Keratinocyte (primary cell): Measurements from ENCODE around the gene NLRP12. TPM values are rescaled to one million over a fixed set of nuclear protein-coding genes. Genes with fewer than 3 reads are reported as not detected.
"Not testable (repeated sequence)": the region's sequence is repeated elsewhere in the genome, so short reads cannot be mapped to it uniquely, and the experiment has no call there.

Experiments
- DNase-seq: peaks from one replicate; pipeline ENCODE4 v3.0.0-alpha.2; 2011; ENCODE audit warnings: low read depth, missing footprints, low spot score
- FAIRE-seq: peaks from 2 replicates; lab custom pipeline; 2011; peaks lifted over from hg19 to GRCh38; lab: Jason Lieb, UNC
- H2AFZ ChIP-seq: 2 replicates; pipeline ENCODE4 v1.6.0; 2012; ENCODE audit warnings: low read length, control low read depth, inconsistent platforms; ENCODE audit not compliant: control insufficient read depth
- H3K27ac ChIP-seq: 2 replicates; pipeline ENCODE4 v1.5.1; 2011; ENCODE audit warnings: low read length; ENCODE audit not compliant: control insufficient read depth, insufficient read depth
- H3K27me3 ChIP-seq: 3 replicates; pipeline ENCODE4 v1.6.0; 2011; ENCODE audit warnings: low read length; ENCODE audit not compliant: control insufficient read depth, insufficient read depth; ENCODE audit errors: extremely low read depth
- H3K36me3 ChIP-seq, 2 experiments: 2 replicates in 1 of 2; 3 replicates in 1 of 2; pipeline ENCODE4 v1.5.1; 2011; ENCODE audit warnings: low read length in 2 of 2, mild to moderate bottlenecking in 1 of 2; ENCODE audit not compliant: control insufficient read depth in 2 of 2, insufficient read depth in 2 of 2; ENCODE audit errors: extremely low read depth in 1 of 2
- H3K4me1 ChIP-seq: 3 replicates; pipeline ENCODE4 v1.5.1; 2011; ENCODE audit warnings: low read length; ENCODE audit not compliant: control insufficient read depth, insufficient read depth; ENCODE audit errors: extremely low read depth
- H3K4me2 ChIP-seq: 3 replicates; pipeline ENCODE4 v1.6.0; 2011; ENCODE audit warnings: low read depth, low read length; ENCODE audit not compliant: control insufficient read depth, insufficient read depth; ENCODE audit errors: extremely low read depth
- H3K4me3 ChIP-seq, 3 experiments: fragments of 200-600 bp in 1 of 3; sonication (generic) in 1 of 3; 2 replicates in 2 of 3; 3 replicates in 1 of 3; pipeline ENCODE4 v1.5.1; 2011 to 2016; ENCODE audit warnings: low read length in 3 of 3, mild to moderate bottlenecking in 3 of 3, control low read depth in 2 of 3, inconsistent platforms in 1 of 3, low read depth in 1 of 3, mixed read lengths in 1 of 3, mixed run types in 1 of 3, moderate library complexity in 1 of 3; ENCODE audit not compliant: control insufficient read depth in 2 of 3, insufficient read depth in 2 of 3; ENCODE audit errors: extremely low read depth in 1 of 3
- H3K79me2 ChIP-seq: 2 replicates; pipeline ENCODE4 v1.6.0; 2012; ENCODE audit warnings: low read length; ENCODE audit not compliant: control insufficient read depth, insufficient read depth
- H3K9ac ChIP-seq: 3 replicates; pipeline ENCODE4 v1.6.0; 2011; ENCODE audit warnings: low read length; ENCODE audit not compliant: control insufficient read depth, insufficient read depth; ENCODE audit errors: extremely low read depth
- H3K9me1 ChIP-seq: 3 replicates; pipeline ENCODE4 v1.6.0; 2011; ENCODE audit warnings: low read length; ENCODE audit not compliant: control insufficient read depth, insufficient read depth; ENCODE audit errors: extremely low read depth
- H3K9me3 ChIP-seq: 2 replicates; pipeline ENCODE4 v1.5.1; 2012; ENCODE audit warnings: low read depth, low read length; ENCODE audit not compliant: control insufficient read depth
- H4K20me1 ChIP-seq: 3 replicates; pipeline ENCODE4 v1.6.0; 2011; ENCODE audit warnings: low read length; ENCODE audit not compliant: control insufficient read depth, insufficient read depth; ENCODE audit errors: extremely low read depth
- EZH2 ChIP-seq: IDR thresholded peaks from one replicate; pipeline ENCODE4 v1.6.1; 2012; ENCODE audit warnings: inconsistent platforms, mild to moderate bottlenecking, low read length, moderate library complexity
- dilution Hi-C: fragments of 300-500 bp; cut with MboI; formaldehyde crosslinking; loops from one replicate; pipeline ENCODE4 v1.7.0; 2020; ENCODE audit warnings: low sequenced_read_pairs; ENCODE audit not compliant: extremely low pct_ligation_motif_present
- polyA plus RNA-seq, 5 experiments: library from polyadenylated mRNA; depleted of rRNA in 3 of 5; stranded (reverse) in 3 of 5; stranded (forward) in 1 of 5; unstranded in 1 of 5; fragments of >200 nt; gene quantifications; 1 replicate in 1 of 5; 2 replicates in 3 of 5; 3 replicates in 1 of 5; pipeline versions ENCODE4 v1.2.1 to v1.2.3, GENCODE V29; 2011 to 2012; ENCODE audit warnings: missing spikeins in 2 of 5, low read depth in 1 of 5, low replicate concordance in 1 of 5
- small RNA-seq, 3 experiments: library from RNA; depleted of rRNA; stranded (forward); fragments of <200 nt; gene quantifications; one replicate each; pipeline ENCODE3, GENCODE V24; 2012; ENCODE audit warnings: low read depth in 3 of 3, low replicate concordance in 1 of 3; ENCODE audit not compliant: insufficient read length in 3 of 3
- TF ChIP-seq, protein P1 (sequence below), 3 experiments: IDR thresholded peaks in 1 of 3; conservative IDR thresholded peaks in 1 of 3; optimal IDR thresholded peaks in 1 of 3; 2 replicates in 2 of 3; 3 replicates in 1 of 3; pipeline versions ENCODE3 to v1.5.1; 2011; ENCODE audit warnings: low read length in 3 of 3, mild to moderate bottlenecking in 3 of 3, moderate library complexity in 2 of 3, control low read depth in 1 of 3, inconsistent platforms in 1 of 3; ENCODE audit not compliant: insufficient read depth in 2 of 3; ENCODE audit errors: extremely low read depth in 1 of 3

NLRP12 gene
- polyA plus RNA-seq, 1 donor (not counting 4 experiments of a cell fraction or from before 2014, with no cell fraction given): not detected

GRCh38 chr19:53768401-53768800 is 55.7 kb downstream of the NLRP12 start:
- Histone ChIP-seq H4K20me1 (no peaks in the 10 kb centered on the region), H3K27me3 (no peaks in the 10 kb centered on the region), H3K9me3 (peaks cover 3% of the 10 kb centered on the region), H3K36me3 (no peaks in the 10 kb centered on the region), H3K4me3 (no peak overlapping the region), H3K79me2 (no peaks in the 10 kb centered on the region), H3K27ac (no peak overlapping the region), H3K9ac (no peak overlapping the region), H3K4me2 (no peak overlapping the region), H3K4me1 (no peaks in the 10 kb centered on the region), H2AFZ (no peak overlapping the region), H3K9me1 (no peaks in the 10 kb centered on the region)
- FAIRE-seq: no peak
- dilution Hi-C loops: no loop called here
- DNase-seq: no peak
- no peak for TF ChIP-seq EZH2
- TF ChIP-seq, protein P1, sequence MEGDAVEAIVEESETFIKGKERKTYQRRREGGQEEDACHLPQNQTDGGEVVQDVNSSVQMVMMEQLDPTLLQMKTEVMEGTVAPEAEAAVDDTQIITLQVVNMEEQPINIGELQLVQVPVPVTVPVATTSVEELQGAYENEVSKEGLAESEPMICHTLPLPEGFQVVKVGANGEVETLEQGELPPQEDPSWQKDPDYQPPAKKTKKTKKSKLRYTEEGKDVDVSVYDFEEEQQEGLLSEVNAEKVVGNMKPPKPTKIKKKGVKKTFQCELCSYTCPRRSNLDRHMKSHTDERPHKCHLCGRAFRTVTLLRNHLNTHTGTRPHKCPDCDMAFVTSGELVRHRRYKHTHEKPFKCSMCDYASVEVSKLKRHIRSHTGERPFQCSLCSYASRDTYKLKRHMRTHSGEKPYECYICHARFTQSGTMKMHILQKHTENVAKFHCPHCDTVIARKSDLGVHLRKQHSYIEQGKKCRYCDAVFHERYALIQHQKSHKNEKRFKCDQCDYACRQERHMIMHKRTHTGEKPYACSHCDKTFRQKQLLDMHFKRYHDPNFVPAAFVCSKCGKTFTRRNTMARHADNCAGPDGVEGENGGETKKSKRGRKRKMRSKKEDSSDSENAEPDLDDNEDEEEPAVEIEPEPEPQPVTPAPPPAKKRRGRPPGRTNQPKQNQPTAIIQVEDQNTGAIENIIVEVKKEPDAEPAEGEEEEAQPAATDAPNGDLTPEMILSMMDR (optimal IDR thresholded peaks at IDR 0.05 in 1 of 3, IDR thresholded peaks at IDR 0.05 in 1 of 3, conservative IDR thresholded peaks at IDR 0.05 in 1 of 3; ENCODE audit: extremely low read depth in 1 of 3, insufficient read depth in 2 of 3, low read length in 3 of 3): no peak

GRCh38 chr19:53758991-53759390 is 65.1 kb downstream of the NLRP12 start:
- FAIRE-seq, H3K9me3 ChIP-seq, H3K9me1 ChIP-seq, H2AFZ ChIP-seq, H3K4me3 ChIP-seq, dilution Hi-C loops, H4K20me1 ChIP-seq, H3K36me3 ChIP-seq, H3K27ac ChIP-seq, DNase-seq, H3K4me2 ChIP-seq, H3K4me1 ChIP-seq, H3K79me2 ChIP-seq, H3K9ac ChIP-seq, H3K27me3 ChIP-seq: not testable (repeated sequence)

Small RNA genes lying within 50 kb of the gene (small RNA-seq; reads per million reads assigned to genes)
- 0 reads per million in 3 experiments for gene AC008753.1
- 0 reads per million in 3 experiments for gene MIR1283-2
- 0 reads per million in 3 experiments for gene MIR371A
- 0 reads per million in 3 experiments for gene MIR372
- 0 reads per million in 3 experiments for gene MIR373
- gene MIR516A1: 0 reads per million in 3 experiments
- 0 reads per million in 3 experiments for gene MIR516A2
- gene MIR519A1: 0 reads per million in 3 experiments
- gene MIR521-1: 0 reads per million in 3 experiments
- gene MIR527: 0 reads per million in 3 experiments
- 0 reads per million in 3 experiments for gene RNU6-1041P
- gene RNU6-165P: 0 reads per million in 3 experiments
- 0 reads per million in 3 experiments for gene RNU6-751P
- gene RNU6-982P: 0 reads per million in 3 experiments

Other genes with a start within 250 kb of the NLRP12 start
- not detected in 3 replicates for gene DPRX, start 192.3 kb downstream of the NLRP12 start, polyA plus RNA-seq
- gene MYADM, start 43.6 kb upstream of the NLRP12 start, polyA plus RNA-seq: 16.8 to 24.6 TPM (median 19.4 TPM) in 3 replicates
- gene PRKCG, start 57.9 kb upstream of the NLRP12 start, polyA plus RNA-seq: not detected in 3 replicates
- not detected in 3 replicates for gene CACNG7, start 85.0 kb upstream of the NLRP12 start, polyA plus RNA-seq
- not detected in 3 replicates for gene CACNG8, start 138.6 kb upstream of the NLRP12 start, polyA plus RNA-seq
- not detected in 3 replicates for gene CACNG6, start 167.3 kb upstream of the NLRP12 start, polyA plus RNA-seq
- not detected in 3 replicates for gene VSTM1, start 239.6 kb upstream of the NLRP12 start, polyA plus RNA-seq